ENCODE measurements around the gene NOXA1.

The NOXA1 gene

GRCh38 chr9:137480686-137481683 lies 57.8 kb downstream of the NOXA1 start:
- FAIRE-seq (no peak), DNase-seq (ENCODE audit: insufficient read length, low spot score) (no peak)

GRCh38 chr9:137482094-137482781 lies 59.0 kb downstream of the NOXA1 start:
- peak; percentile 71 for DNase-seq (ENCODE audit: insufficient read length, low spot score)
- FAIRE-seq: peak; percentile 72

Data from HTR-8/SVneo (cell line).